GM23338 (cell line): ENCODE results near the gene CHST15.

Source experiments
- CREB1 ChIP-seq: fragments of 250-450 bp; sonication (Bioruptor Pico); IDR thresholded peaks from 2 replicates; pipeline ENCODE4 v1.5.0; 2020; ENCODE audit warnings: low read depth, mild to moderate bottlenecking, moderate library complexity
- EZH2 ChIP-seq: fragments of 200-600 bp; sonication (generic); IDR thresholded peaks from one replicate; pipeline ENCODE4 v1.8.0; 2017; ENCODE audit warnings: antibody characterized with exemption, mild to moderate bottlenecking, low read depth; ENCODE audit not compliant: unreplicated experiment
- EZH2phosphoT487 ChIP-seq: fragments of 200-600 bp; sonication (generic); IDR thresholded peaks from one replicate; pipeline ENCODE4 v1.8.1; 2018; ENCODE audit warnings: antibody characterized with exemption; ENCODE audit not compliant: unreplicated experiment
- NANOG ChIP-seq: IDR thresholded peaks from 2 replicates; pipeline ENCODE4 v1.6.1; 2016; ENCODE audit warnings: antibody characterized with exemption, borderline replicate concordance
- POLR2AphosphoS5 ChIP-seq: IDR thresholded peaks from 2 replicates; pipeline ENCODE4 v1.6.1; 2016; ENCODE audit warnings: antibody characterized with exemption, low read depth
- TF ChIP-seq, protein P1 (sequence below), 2 experiments: fragments of 200-600 bp in 1 of 2; sonication (generic) in 1 of 2; conservative IDR thresholded peaks; 2 replicates each; pipeline versions ENCODE4 v1.5.1 to v1.6.1; 2016 to 2017; ENCODE audit warnings: antibody characterized with exemption in 2 of 2, low read depth in 2 of 2, mild to moderate bottlenecking in 2 of 2, moderate library complexity in 1 of 2

DNA sequence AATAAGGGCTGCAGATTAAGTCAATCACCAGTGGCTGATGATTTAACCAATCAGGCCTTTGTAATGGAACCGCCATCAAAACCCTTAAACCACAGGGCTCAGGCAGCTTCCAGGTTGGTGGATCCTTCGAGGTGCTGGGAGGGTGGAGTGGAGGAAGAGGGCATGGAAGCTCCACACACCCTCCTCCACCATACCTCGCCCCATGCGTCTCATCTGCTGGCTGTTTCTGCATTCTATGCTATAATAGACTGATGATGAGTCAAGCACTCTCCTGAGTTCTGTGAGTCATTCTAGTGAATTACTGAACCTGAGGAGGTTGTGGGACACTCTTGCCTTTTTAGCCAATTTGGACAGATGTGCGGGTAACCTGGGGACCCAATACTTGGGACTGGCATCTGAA is 43.9 kb downstream of the CHST15 start:
- TF ChIP-seq, protein P1, sequence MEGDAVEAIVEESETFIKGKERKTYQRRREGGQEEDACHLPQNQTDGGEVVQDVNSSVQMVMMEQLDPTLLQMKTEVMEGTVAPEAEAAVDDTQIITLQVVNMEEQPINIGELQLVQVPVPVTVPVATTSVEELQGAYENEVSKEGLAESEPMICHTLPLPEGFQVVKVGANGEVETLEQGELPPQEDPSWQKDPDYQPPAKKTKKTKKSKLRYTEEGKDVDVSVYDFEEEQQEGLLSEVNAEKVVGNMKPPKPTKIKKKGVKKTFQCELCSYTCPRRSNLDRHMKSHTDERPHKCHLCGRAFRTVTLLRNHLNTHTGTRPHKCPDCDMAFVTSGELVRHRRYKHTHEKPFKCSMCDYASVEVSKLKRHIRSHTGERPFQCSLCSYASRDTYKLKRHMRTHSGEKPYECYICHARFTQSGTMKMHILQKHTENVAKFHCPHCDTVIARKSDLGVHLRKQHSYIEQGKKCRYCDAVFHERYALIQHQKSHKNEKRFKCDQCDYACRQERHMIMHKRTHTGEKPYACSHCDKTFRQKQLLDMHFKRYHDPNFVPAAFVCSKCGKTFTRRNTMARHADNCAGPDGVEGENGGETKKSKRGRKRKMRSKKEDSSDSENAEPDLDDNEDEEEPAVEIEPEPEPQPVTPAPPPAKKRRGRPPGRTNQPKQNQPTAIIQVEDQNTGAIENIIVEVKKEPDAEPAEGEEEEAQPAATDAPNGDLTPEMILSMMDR (conservative IDR thresholded peaks at IDR 0.05; ENCODE audit: low read depth in 2 of 2), result no peak
- TF ChIP-seq EZH2, result no peak
- no peak for TF ChIP-seq POLR2AphosphoS5
- TF ChIP-seq NANOG, result no peak
- no peak for TF ChIP-seq CREB1
- TF ChIP-seq EZH2phosphoT487, result no peak
